Naive B cell (primary cell): ENCODE data around the gene DPP10. TPM values are rescaled to one million over a fixed set of nuclear protein-coding genes. Genes with fewer than 3 reads are reported as not detected.

ENCODE experiments used
- ATAC-seq, 2 donors: fragments of 150-1000 bp; cut with Tn5 transposase; 2 replicates each; pipeline ENCODE4 v1.10.0; 2021; ENCODE audit warnings: low read depth in 2 of 2, mild to moderate bottlenecking in 2 of 2, moderate library complexity in 2 of 2
- DNase-seq: peaks from one replicate; pipeline ENCODE4 v3.0.0; 2022
- H3K27ac Mint-ChIP-seq, 6 donors: one replicate each; pipeline ENCODE4 v1.8.0; 2020 to 2022; ENCODE audit warnings: mild to moderate bottlenecking in 6 of 6, mixed read lengths in 6 of 6, moderate library complexity in 5 of 6, inconsistent platforms in 2 of 6
- H3K27me3 Mint-ChIP-seq, 3 donors: one replicate each; pipeline ENCODE4 v1.8.0; 2021 to 2022; ENCODE audit warnings: mixed read lengths in 3 of 3, mild to moderate bottlenecking in 1 of 3
- H3K36me3 Mint-ChIP-seq, 2 donors: one replicate each; pipeline ENCODE4 v1.8.0; 2020 to 2022; ENCODE audit warnings: mixed read lengths in 2 of 2, inconsistent platforms in 1 of 2, mild to moderate bottlenecking in 1 of 2
- H3K4me1 Mint-ChIP-seq, 3 donors: one replicate each; pipeline ENCODE4 v1.8.0; 2020 to 2022; ENCODE audit warnings: mixed read lengths in 3 of 3, inconsistent platforms in 1 of 3, mild to moderate bottlenecking in 1 of 3, moderate library complexity in 1 of 3
- H3K4me3 Mint-ChIP-seq, 8 donors: one replicate each; pipeline ENCODE4 v1.8.0; 2020 to 2022; ENCODE audit warnings: mild to moderate bottlenecking in 8 of 8, mixed read lengths in 8 of 8, moderate library complexity in 8 of 8, inconsistent platforms in 2 of 8
- H3K9me3 Mint-ChIP-seq, 7 donors: one replicate each; pipeline ENCODE4 v1.8.0; 2020 to 2022; ENCODE audit warnings: mixed read lengths in 7 of 7, mild to moderate bottlenecking in 5 of 7, inconsistent platforms in 2 of 7, moderate library complexity in 1 of 7
- polyA plus RNA-seq, 6 donors: library from polyadenylated mRNA; unstranded; fragments of 300-500 nt; fragmentation: Illumina TruSeq; gene quantifications; one replicate each; pipeline ENCODE4 v1.2.3, GENCODE V29; 2021; ENCODE audit warnings: low read depth in 6 of 6

DPP10 gene
- polyA plus RNA-seq, 6 donors from 2014 or later: not detected

GRCh38 chr2:114859726-114860510 is 417.5 kb downstream of the DPP10 start:
- no peaks in the 10 kb centered on the region for H3K4me1 Mint-ChIP-seq
- no peak for ATAC-seq
- peaks cover 0 to 8% (median 0%) of the 10 kb centered on the region in 7 donors for H3K9me3 Mint-ChIP-seq
- H3K27me3 Mint-ChIP-seq: no peaks in the 10 kb centered on the region
- no peak for DNase-seq
- no peak overlapping the region for H3K27ac Mint-ChIP-seq
- H3K4me3 Mint-ChIP-seq: no peak overlapping the region
- no peaks in the 10 kb centered on the region for H3K36me3 Mint-ChIP-seq

DNA sequence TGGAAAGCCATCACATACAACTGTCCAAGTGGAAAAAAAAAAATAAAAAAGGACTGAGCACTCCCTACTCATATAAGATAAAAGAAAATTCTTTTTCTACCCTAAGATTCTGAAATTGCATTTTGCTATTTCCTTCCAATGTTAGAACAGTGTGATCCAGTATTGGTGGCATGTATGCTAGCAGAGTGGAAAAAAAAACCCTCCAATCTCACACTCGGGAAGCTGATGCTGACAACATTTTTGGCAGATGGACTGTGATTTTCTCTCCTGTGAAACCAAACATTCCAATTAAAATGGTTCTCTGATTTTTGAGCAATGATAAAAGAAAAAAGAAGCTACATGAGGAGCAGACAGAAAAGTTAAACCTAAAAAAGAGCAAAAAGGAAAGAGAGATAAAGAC is 419.8 kb downstream of the DPP10 start:
- Mint-ChIP-seq H3K4me1 (no peaks in the 10 kb centered on the region), H3K27me3 (no peaks in the 10 kb centered on the region), H3K4me3 (no peak overlapping the region), H3K27ac (no peak overlapping the region), H3K36me3 (no peaks in the 10 kb centered on the region), H3K9me3 (peaks cover 0 to 4% (median 0%) of the 10 kb centered on the region in 7 donors)
- DNase-seq (no peak), ATAC-seq (no peak)

DNA sequence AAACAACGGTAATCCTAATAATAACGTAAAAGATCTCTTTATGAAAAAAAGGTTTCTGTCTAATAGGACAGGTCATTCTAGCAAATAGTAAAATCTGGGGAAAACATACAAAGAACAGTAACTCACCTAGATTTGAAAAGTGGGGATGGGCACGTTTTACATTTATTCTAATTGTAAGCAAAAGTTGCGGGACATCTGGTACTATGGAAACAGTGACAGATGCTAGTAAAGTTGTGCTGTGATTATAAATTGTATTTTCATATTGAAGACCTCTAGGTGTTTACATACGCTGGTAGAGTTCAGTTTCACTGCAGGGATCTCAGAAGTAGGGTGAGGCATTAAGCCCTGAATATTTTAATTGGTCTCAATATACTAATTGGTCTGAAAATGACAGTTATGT is 422.5 kb downstream of the DPP10 start:
- H3K4me1 Mint-ChIP-seq: no peaks in the 10 kb centered on the region
- H3K36me3 Mint-ChIP-seq: no peaks in the 10 kb centered on the region
- ATAC-seq: no peak
- no peaks in the 10 kb centered on the region for H3K27me3 Mint-ChIP-seq
- H3K4me3 Mint-ChIP-seq: no peak overlapping the region
- DNase-seq: no peak
- no peaks in the 10 kb centered on the region for H3K9me3 Mint-ChIP-seq
- H3K27ac Mint-ChIP-seq: no peak overlapping the region

DNA sequence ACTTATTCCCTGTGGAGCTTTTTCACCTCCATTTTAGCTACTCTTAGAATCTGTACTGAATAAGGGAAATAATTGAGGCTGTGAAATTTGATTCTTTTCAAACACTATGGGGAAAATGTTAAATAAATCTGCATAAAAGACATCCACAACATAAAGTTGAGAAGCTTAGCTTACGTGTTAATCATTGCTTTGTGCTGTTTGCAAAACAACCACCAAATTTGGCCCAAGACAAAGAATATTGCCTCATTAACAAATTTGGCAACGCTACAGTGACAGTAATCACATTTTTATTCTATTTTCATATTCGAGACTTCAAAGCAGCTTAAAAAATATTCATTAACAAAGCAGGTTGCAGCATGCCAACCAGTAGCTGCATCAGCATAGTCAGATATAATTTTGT is 437.6 kb downstream of the DPP10 start:
- no peaks in the 10 kb centered on the region for H3K27me3 Mint-ChIP-seq
- H3K4me3 Mint-ChIP-seq: no peak overlapping the region
- peaks cover 0 to 9% (median 3%) of the 10 kb centered on the region in 7 donors for H3K9me3 Mint-ChIP-seq
- H3K4me1 Mint-ChIP-seq: no peaks in the 10 kb centered on the region
- DNase-seq: no peak
- ATAC-seq: no peak
- H3K27ac Mint-ChIP-seq: no peak overlapping the region
- no peaks in the 10 kb centered on the region for H3K36me3 Mint-ChIP-seq

GRCh38 chr2:114919985-114920384 is 477.5 kb downstream of the DPP10 start:
- H3K4me3 Mint-ChIP-seq: no peak overlapping the region
- H3K4me1 Mint-ChIP-seq: no peaks in the 10 kb centered on the region
- no peaks in the 10 kb centered on the region for H3K36me3 Mint-ChIP-seq
- no peak for DNase-seq
- no peaks in the 10 kb centered on the region for H3K27me3 Mint-ChIP-seq
- no peak for ATAC-seq
- H3K9me3 Mint-ChIP-seq: peaks cover 0 to 12% (median 2%) of the 10 kb centered on the region in 7 donors
- H3K27ac Mint-ChIP-seq: no peak overlapping the region

DNA sequence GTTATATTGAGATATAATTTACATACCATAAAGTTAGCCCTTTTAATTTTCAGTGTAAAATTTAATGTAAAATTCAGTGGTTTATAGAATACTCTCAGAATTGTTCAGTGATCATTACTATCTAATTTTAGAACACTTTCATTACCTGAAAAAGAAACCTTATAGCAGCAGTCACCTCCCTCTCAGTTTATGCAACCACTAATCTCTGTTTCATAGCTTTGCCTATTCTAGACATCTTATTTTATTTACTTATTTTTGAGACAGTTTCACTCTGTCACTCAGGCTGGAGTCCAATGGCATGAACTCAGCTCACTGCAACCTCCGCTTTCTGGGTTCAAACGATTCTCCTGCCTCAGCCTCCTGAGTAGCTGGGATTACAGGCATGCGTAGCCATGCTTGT is 479.6 kb downstream of the DPP10 start:
- no peaks in the 10 kb centered on the region for H3K4me1 Mint-ChIP-seq

GRCh38 chr2:114925296-114926255 is 483.1 kb downstream of the DPP10 start:
- Mint-ChIP-seq H3K27ac (no peak overlapping the region), H3K36me3 (peaks cover 0 to 7% of the 10 kb centered on the region in 2 donors), H3K4me3 (no peak overlapping the region), H3K27me3 (no peaks in the 10 kb centered on the region), H3K4me1 (no peaks in the 10 kb centered on the region), H3K9me3 (peaks cover 3 to 35% (median 9%) of the 10 kb centered on the region in 7 donors)
- ATAC-seq (no peak), DNase-seq (no peak)

More for the DNA sequence above, 479.6 kb downstream of the DPP10 start:
- ATAC-seq: no peak
- H3K36me3 Mint-ChIP-seq: no peaks in the 10 kb centered on the region
- no peak overlapping the region for H3K4me3 Mint-ChIP-seq
- H3K27ac Mint-ChIP-seq: no peak overlapping the region
- DNase-seq: no peak
- no peaks in the 10 kb centered on the region for H3K27me3 Mint-ChIP-seq
- peaks cover 0 to 6% (median 1%) of the 10 kb centered on the region in 7 donors for H3K9me3 Mint-ChIP-seq

DNA sequence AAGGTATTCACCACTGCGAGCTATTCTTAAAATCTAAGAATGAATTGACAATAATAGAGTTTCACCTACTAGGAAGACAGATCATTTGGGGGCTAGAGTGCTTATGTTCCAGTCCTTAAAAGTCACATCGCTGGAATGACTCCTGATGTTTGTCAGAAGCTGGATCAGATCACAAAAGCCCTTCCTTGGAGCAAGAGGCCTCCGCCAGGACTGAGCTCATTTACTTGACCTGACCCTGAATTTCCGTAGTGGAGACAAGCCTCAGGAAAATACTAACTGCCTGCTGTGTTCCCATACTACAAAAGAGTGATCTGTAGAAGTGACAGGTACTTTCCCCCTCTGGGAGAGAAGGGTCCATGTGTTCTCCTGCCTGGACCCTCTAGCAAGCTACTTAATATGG is 483.9 kb downstream of the DPP10 start:
- peaks cover 3 to 37% (median 9%) of the 10 kb centered on the region in 7 donors for H3K9me3 Mint-ChIP-seq
- ATAC-seq (no peak), DNase-seq (no peak)
- no peaks in the 10 kb centered on the region for H3K4me1 Mint-ChIP-seq
- H3K27me3 Mint-ChIP-seq: no peaks in the 10 kb centered on the region
- H3K4me3 Mint-ChIP-seq: no peak overlapping the region
- H3K27ac Mint-ChIP-seq: no peak overlapping the region
- peaks cover 0 to 7% of the 10 kb centered on the region in 2 donors for H3K36me3 Mint-ChIP-seq

GRCh38 chr2:114929225-114929624 is 486.8 kb downstream of the DPP10 start:
- peaks cover 3 to 37% (median 9%) of the 10 kb centered on the region in 7 donors for H3K9me3 Mint-ChIP-seq

DNA sequence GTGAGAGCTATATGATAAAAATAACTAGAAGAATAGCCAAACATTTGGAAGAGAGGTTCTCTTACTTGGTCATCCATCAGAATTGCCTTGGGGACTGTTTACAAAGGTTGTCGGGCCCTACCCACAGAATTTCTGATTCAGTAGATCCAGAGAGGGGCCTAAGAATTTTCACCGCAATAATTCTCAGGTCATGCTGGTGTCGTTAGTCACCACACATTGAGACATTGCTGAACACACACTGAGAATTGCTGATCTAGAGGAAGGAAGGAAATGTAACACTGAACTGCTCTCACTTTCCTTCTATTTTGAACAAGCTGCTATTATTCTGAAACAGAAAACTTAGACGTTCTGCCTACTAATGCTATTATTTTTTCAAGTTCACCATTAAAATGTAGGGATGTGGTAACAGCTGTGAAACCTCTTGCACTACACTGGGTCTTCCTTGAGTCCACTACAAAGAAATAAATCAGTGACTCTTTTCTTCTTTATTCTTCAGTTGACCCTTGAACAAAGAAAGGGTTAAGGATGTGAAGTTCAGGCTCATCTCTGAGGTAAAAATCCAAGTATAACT is 491.3 kb downstream of the DPP10 start:
- DNase-seq: no peak
- Mint-ChIP-seq H3K36me3 (peaks cover 0 to 5% of the 10 kb centered on the region in 2 donors), H3K4me1 (no peaks in the 10 kb centered on the region), H3K27ac (peak overlapping the region in 1 of 6 donors; percentile 33), H3K4me3 (no peak overlapping the region), H3K27me3 (no peaks in the 10 kb centered on the region), H3K9me3 (peaks cover 4 to 28% (median 7%) of the 10 kb centered on the region in 7 donors)
- no peak for ATAC-seq

More at GRCh38 chr2:114929225-114929624, 486.8 kb downstream of the DPP10 start:
- Mint-ChIP-seq H3K27ac (no peak overlapping the region), H3K27me3 (no peaks in the 10 kb centered on the region), H3K4me3 (no peak overlapping the region), H3K36me3 (peaks cover 0 to 7% of the 10 kb centered on the region in 2 donors), H3K4me1 (no peaks in the 10 kb centered on the region)
- DNase-seq: no peak
- no peak for ATAC-seq

DNA sequence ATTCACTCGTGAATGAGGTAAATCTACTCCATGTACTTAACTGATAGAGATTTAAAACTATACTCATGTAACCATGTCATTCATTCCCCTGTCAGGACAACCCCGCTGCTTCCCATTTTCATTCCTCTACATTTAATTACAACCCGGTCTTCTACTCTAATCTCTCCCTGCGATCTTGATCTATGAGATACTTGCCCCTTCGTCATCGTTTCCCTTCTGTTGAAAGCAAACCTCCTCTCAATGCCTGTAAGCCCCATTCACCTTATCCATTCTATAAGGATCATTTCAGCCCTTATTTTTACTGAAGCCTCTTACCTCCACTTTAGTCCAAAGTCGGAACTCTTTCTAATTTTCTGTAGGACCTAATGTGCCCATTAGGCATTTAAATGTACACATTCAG is 492.6 kb downstream of the DPP10 start:
- no peak for ATAC-seq
- no peak for DNase-seq
- Mint-ChIP-seq H3K27me3 (no peaks in the 10 kb centered on the region), H3K9me3 (peaks cover 0 to 16% (median 3%) of the 10 kb centered on the region in 7 donors), H3K4me3 (no peak overlapping the region), H3K27ac (no peak overlapping the region), H3K36me3 (no peaks in the 10 kb centered on the region), H3K4me1 (no peaks in the 10 kb centered on the region)

- Mint-ChIP-seq H3K4me3 (no peak overlapping the region), H3K4me1 (no peaks in the 10 kb centered on the region), H3K27me3 (no peaks in the 10 kb centered on the region), H3K36me3 (no peaks in the 10 kb centered on the region), H3K27ac (peak overlapping the region in 1 of 6 donors; percentile 70), H3K9me3 (peaks cover 0 to 9% (median 2%) of the 10 kb centered on the region in 7 donors)
- DNase-seq (no peak), ATAC-seq (no peak)
These were observed 495.0 kb downstream of the DPP10 start for GRCh38 chr2:114937366-114937930.

DNA sequence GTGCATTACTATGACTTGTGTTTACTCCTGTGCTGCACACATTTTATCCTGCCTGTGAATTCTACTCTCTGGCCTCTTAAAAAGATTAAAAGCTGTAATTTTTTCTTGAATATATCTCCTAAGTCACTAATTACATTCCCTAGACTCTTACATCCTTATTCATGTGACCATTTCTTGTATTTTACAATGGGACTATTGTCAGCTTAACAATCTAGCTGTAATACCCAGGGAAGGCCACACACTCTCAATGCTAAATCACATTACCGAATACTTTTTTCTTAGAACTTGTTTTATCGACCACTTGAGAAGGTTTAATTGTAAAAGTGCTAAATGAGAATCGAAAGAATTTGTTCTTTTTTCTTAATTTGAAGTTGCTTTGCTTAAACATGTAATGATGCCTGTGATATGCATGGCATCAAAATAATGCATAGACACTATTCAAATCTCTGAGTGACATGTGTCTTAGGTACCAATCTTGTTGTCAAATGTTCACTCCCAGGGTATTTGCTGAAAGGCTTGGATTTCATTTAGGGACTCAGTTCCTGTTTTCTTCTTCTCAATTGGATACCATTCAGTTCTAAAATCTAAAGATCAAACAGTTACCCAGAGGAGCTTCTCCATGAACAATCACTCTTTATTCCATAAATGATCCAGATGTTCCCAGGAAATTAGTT is 498.5 kb downstream of the DPP10 start:
- no peak overlapping the region for H3K27ac Mint-ChIP-seq
- DNase-seq: no peak
- no peaks in the 10 kb centered on the region for H3K36me3 Mint-ChIP-seq
- H3K4me1 Mint-ChIP-seq: no peaks in the 10 kb centered on the region
- no peaks in the 10 kb centered on the region for H3K27me3 Mint-ChIP-seq
- ATAC-seq: no peak
- peaks cover 0 to 9% (median 0%) of the 10 kb centered on the region in 7 donors for H3K9me3 Mint-ChIP-seq
- H3K4me3 Mint-ChIP-seq: no peak overlapping the region
